Superior temporal gyrus (tissue), 1 donor: ENCODE measurements around the gene RCAN3.

Experiments used
- DNase-seq: peaks from one replicate; pipeline ENCODE4 v3.0.0-alpha.2; 2016; ENCODE audit errors: extremely low spot score

RCAN3 gene

GRCh38 chr1:24578846-24579245, 76.2 kb downstream of the RCAN3 start:
- DNase-seq, result no peak

DNA sequence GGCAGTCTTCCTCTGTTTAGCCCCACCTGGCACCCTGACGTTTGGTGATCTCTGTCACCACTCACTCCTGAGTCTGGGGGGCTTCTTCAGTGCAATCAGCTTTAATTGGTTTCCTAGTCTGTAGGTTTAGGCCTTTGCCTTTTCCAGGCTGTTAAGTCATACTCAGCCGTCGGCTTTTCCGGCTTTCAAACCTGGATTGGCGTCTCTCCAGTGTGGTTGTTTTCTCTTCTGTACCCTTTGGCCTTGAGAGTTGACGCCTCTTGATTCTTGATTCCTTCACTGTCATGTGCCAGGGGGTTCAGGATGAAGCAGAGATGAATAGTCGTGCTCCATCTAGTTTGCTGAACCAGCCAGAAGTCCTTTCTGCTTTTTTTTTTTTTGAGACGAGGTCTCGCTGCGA, 78.1 kb downstream of the RCAN3 start:
- no peak for DNase-seq

DNA sequence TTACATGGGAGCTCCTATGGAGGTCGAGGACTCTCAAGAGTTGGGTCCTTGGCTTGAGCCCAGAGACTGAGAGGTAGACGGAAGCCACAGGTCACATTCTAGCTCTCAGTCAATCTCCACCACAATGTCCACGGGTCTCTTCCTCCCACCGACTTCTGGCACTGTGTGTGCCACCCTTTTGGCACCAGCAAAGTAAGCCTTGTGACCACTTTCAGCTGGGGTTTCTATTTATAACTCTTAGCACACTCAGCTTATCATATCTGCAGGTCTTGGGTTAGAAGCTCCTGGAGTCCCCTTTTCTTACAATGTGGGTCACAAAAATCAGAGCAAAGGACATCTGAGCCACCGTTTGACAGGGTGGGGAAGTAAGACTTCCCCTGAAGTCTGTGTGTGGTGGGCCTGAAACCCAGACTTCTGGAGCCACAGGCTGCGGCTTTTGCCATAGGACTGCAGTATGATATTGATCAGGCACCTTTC, 81.6 kb downstream of the RCAN3 start:
- DNase-seq, result no peak

DNA sequence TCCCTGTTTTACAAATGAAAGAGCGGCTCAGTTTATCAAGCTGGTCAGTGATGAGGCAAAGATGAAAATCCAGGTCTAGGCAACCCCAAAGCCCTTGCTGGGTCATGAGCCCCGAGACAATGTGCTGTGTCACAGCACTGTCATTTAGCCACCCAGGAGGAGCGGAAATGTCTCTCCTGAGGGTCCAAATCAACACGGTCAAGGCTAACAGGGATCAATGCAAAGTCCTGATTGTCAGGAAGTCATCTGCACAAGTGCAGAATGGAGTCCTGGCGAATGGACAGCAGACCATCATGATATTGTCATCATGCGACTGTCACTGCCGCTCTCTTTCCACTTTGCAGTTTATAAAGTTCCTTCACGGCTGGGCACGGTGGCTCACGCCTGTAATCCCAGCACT, 83.5 kb downstream of the RCAN3 start:
- DNase-seq, result no peak

- peak; percentile 78 for DNase-seq
Measured at GRCh38 chr1:24586970-24587820, 84.6 kb downstream of the RCAN3 start.

DNA sequence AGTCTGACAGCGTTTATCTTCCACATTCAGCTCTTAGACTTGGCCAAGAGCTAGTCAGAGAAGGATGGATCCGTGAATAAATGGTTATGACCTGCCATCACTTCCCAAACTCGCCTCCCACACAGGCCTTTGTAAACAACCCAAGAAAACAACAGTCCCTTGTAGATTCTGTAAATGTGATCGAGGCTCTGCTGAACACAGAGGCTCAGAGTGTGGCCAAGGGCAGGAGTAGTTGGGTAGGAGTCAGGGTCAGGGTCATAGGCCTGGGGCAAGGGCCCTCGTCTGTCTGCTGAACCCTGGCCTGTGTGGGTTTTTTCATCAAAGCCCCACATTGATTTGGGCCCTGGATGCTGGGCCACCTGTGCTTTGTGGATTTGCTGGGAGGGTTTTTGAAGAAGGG, 85.9 kb downstream of the RCAN3 start:
- DNase-seq, result no peak

GRCh38 chr1:24589200-24589599, 86.6 kb downstream of the RCAN3 start:
- DNase-seq, result no peak
